ENCODE results near the gene HSD11B1. TPM values are rescaled to one million over a fixed set of nuclear protein-coding genes. Genes with fewer than 3 reads are reported as not detected.
A peak's percentile ranks its signal among the peaks of the same experiment; 100 is the strongest.

Gene HSD11B1
- total RNA-seq, 1 experiment from 2014 or later = not detected

DNA sequence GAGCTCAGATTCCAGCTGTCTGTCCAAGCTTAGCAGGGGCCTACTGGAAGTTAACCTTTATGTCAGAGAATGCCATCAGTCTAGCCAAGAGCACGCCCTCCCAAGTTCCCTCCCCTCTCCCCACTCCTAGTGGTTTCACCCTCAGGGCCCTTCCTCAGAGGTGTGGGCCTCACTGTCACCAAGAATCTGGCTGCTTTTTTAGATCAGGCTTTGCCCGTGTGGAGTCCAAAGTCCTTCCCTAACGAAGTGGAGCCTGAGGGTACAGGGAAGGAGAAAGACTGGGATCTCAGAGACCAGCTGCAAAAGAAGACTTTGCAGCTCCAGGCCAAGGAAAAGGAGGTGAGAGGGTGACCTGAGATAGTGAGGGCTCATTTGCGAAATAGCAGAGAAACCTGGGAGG lies 75.6 kb downstream of the HSD11B1 start:
- ChIA-PET POLR2A (no interaction called here), CTCF (no interaction called here)
- H3K4me1 ChIP-seq (ENCODE audit: control insufficient read depth, insufficient read depth, low read length) = peaks cover 4% of the 10 kb centered on the region; the same call in 1 of the 2 replicates
- H3K27ac ChIP-seq (ENCODE audit: low read length) = no peak overlapping the region
- intact Hi-C loops (cut with micrococcal nuclease; ENCODE audit: unreplicated experiment) = no loop called here
- BruUV-seq (replicated peaks) = no TSS peak
- no peaks in the 10 kb centered on the region for H3K27me3 ChIP-seq (ENCODE audit: control insufficient read depth, insufficient read depth, low read length)
- DNase-seq (ENCODE audit: low read depth, low spot score) (no peak), ATAC-seq (no peak)
- H3K9me3 ChIP-seq (ENCODE audit: control insufficient read depth, insufficient read depth, low read depth, low read length) = peaks cover 6% of the 10 kb centered on the region; the same call in 1 of the 2 replicates
- in situ Hi-C loops (cut with HindIII; ENCODE audit: low pct_unique_long_range_greater_than_20kb, low sequenced_read_pairs) = no loop called here
- H3K4me3 ChIP-seq (ENCODE audit: low read depth in 2 of 2, low read length in 2 of 2) = no peak overlapping the region
- TF ChIP-seq TCF7L2 (IDR thresholded peaks at IDR 0.05; ENCODE audit: low read depth, low read length) = no peak
- no peaks in the 10 kb centered on the region; the same call in 1 of the 2 replicates for H3K36me3 ChIP-seq (ENCODE audit: control insufficient read depth, insufficient read depth, low read length)

GRCh38 chr1:209783386-209783785 lies 78.7 kb downstream of the HSD11B1 start:
- H3K36me3 ChIP-seq (ENCODE audit: control insufficient read depth, insufficient read depth, low read length) = no peaks in the 10 kb centered on the region; the same call in 1 of the 2 replicates
- ATAC-seq (no peak), DNase-seq (ENCODE audit: low read depth, low spot score) (no peak)
- peaks cover 4% of the 10 kb centered on the region; the same call in 1 of the 2 replicates for H3K4me1 ChIP-seq (ENCODE audit: control insufficient read depth, insufficient read depth, low read length)
- in situ Hi-C loops (cut with HindIII; ENCODE audit: low pct_unique_long_range_greater_than_20kb, low sequenced_read_pairs) (no loop called here), intact Hi-C loops (cut with micrococcal nuclease; ENCODE audit: unreplicated experiment) (no loop called here)
- H3K4me3 ChIP-seq (ENCODE audit: low read depth in 2 of 2, low read length in 2 of 2) = peak overlapping the region; percentile 77 to 84
- ChIA-PET CTCF (no interaction called here), POLR2A (no interaction called here)
- no peak for TF ChIP-seq REST (IDR thresholded peaks at IDR 0.05; ENCODE audit: insufficient read depth in 1 of 2, low read depth in 2 of 2, low read length in 1 of 2)
- no TSS peak for BruUV-seq (replicated peaks)
- H3K9me3 ChIP-seq (ENCODE audit: control insufficient read depth, insufficient read depth, low read depth, low read length) = peaks cover 7% of the 10 kb centered on the region; the same call in 1 of the 2 replicates
- no peaks in the 10 kb centered on the region for H3K27me3 ChIP-seq (ENCODE audit: control insufficient read depth, insufficient read depth, low read length)
- no peak overlapping the region; the same call in 1 of the 2 replicates for H3K27ac ChIP-seq (ENCODE audit: low read length)

Other genes with a start within 250 kb of the HSD11B1 start
- gene CAMK1G, start 121.1 kb upstream of the HSD11B1 start, total RNA-seq (2021; ENCODE audit: unreplicated experiment) = not detected
- gene LAMB3, start 52.4 kb upstream of the HSD11B1 start, total RNA-seq (2021; ENCODE audit: unreplicated experiment) = 0.85 TPM
- 2.5 TPM for gene G0S2, start 29.4 kb upstream of the HSD11B1 start, total RNA-seq (2021; ENCODE audit: unreplicated experiment)
- 0.67 TPM for gene TRAF3IP3, start 51.2 kb downstream of the HSD11B1 start, total RNA-seq (2021; ENCODE audit: unreplicated experiment)
- gene C1orf74, start 79.7 kb downstream of the HSD11B1 start, total RNA-seq (2021; ENCODE audit: unreplicated experiment) = 1.7 TPM
- gene IRF6, start 101.3 kb downstream of the HSD11B1 start, total RNA-seq (2021; ENCODE audit: unreplicated experiment) = 0.64 TPM
- 9.5 TPM for gene UTP25, start 123.1 kb downstream of the HSD11B1 start, total RNA-seq (2021; ENCODE audit: unreplicated experiment)
- gene SYT14, start 233.4 kb downstream of the HSD11B1 start, total RNA-seq (2021; ENCODE audit: unreplicated experiment) = not detected